PC-9 (cell line): Measurements from ENCODE around the gene HOXA9. TPM values are rescaled to one million over a fixed set of nuclear protein-coding genes. Genes with fewer than 3 reads are reported as not detected.

Source experiments
- BruUV-seq: library from RNA; stranded (reverse); fragments of 400-500 nt; replicated peaks from 2 replicates; lab custom pipeline; 2021; lab: Mats Ljungman, UMichigan
- CTCF ChIA-PET: fragments of 300-600 bp; sonication (Branson Sonifier 250); formaldehyde crosslinking; loops from one replicate; lab custom pipeline; 2022; ENCODE audit warnings: antibody characterized with exemption; lab: Charles Lee
- POLR2A ChIA-PET: fragments of 300-600 bp; sonication (Branson Sonifier 250); formaldehyde crosslinking; loops from one replicate; lab custom pipeline; 2022; ENCODE audit warnings: antibody characterized with exemption; ENCODE audit not compliant: unreplicated experiment; lab: Charles Lee
- DNase-seq, 2 experiments: peaks; one replicate each; pipeline versions ENCODE4 v3.0.0 to v3.0.0-alpha.2; 2015 to 2022; ENCODE audit warnings: mixed read lengths in 1 of 2
- H2AFZ ChIP-seq: fragments of 200-600 bp; sonication (generic); 2 replicates; pipeline ENCODE4 v1.8.1; 2017; ENCODE audit warnings: antibody characterized with exemption
- H3F3A ChIP-seq: fragments of 200-600 bp; sonication (generic); 2 replicates; pipeline ENCODE4 v1.8.1; 2017; ENCODE audit warnings: antibody characterized with exemption, mild to moderate bottlenecking, low read depth; ENCODE audit not compliant: insufficient read depth
- H3K27ac ChIP-seq: fragments of 200-600 bp; sonication (generic); 2 replicates; pipeline ENCODE4 v1.6.1; 2016; ENCODE audit warnings: mixed run types
- H3K27me3 ChIP-seq: fragments of 200-600 bp; sonication (generic); 2 replicates; pipeline ENCODE4 v1.6.1; 2016; ENCODE audit warnings: low read depth, mixed run types; ENCODE audit not compliant: insufficient read depth
- H3K36me3 ChIP-seq: fragments of 200-600 bp; sonication (generic); 2 replicates; pipeline ENCODE4 v1.6.1; 2016; ENCODE audit warnings: low read depth, mixed run types
- H3K4me1 ChIP-seq: fragments of 200-600 bp; sonication (generic); replicated peaks from 2 replicates; pipeline ENCODE4 v1.6.1; 2016; ENCODE audit warnings: mixed run types; ENCODE audit not compliant: insufficient read depth
- H3K4me2 ChIP-seq: fragments of 200-600 bp; sonication (generic); 2 replicates; pipeline ENCODE4 v1.6.1; 2017; ENCODE audit warnings: mixed run types
- H3K4me3 ChIP-seq: fragments of 200-600 bp; sonication (generic); 2 replicates; pipeline ENCODE4 v1.6.1; 2016; ENCODE audit warnings: mixed run types
- H3K79me2 ChIP-seq: fragments of 200-600 bp; sonication (generic); 2 replicates; pipeline ENCODE4 v1.6.1; 2017; ENCODE audit warnings: low read depth, mixed run types
- H3K9me2 ChIP-seq: fragments of 200-600 bp; sonication (generic); 2 replicates; pipeline ENCODE4 v1.8.1; 2017; ENCODE audit warnings: mild to moderate bottlenecking; ENCODE audit not compliant: insufficient read depth
- H3K9me3 ChIP-seq: fragments of 200-600 bp; sonication (generic); 2 replicates; pipeline ENCODE4 v1.8.1; 2016; ENCODE audit warnings: low read depth; ENCODE audit not compliant: insufficient read depth
- H4K20me1 ChIP-seq: fragments of 200-600 bp; sonication (generic); 2 replicates; pipeline ENCODE4 v1.8.1; 2017; ENCODE audit not compliant: insufficient read depth
- CTCF ChIP-seq: fragments of 200-600 bp; sonication (generic); conservative IDR thresholded peaks from 2 replicates; pipeline ENCODE4 v1.6.1; 2017; ENCODE audit warnings: mixed run types, antibody characterized with exemption, mild to moderate bottlenecking, moderate library complexity
- EZH2 ChIP-seq: fragments of 200-600 bp; sonication (generic); IDR thresholded peaks from 2 replicates; pipeline ENCODE4 v1.8.0; 2017; ENCODE audit warnings: antibody characterized with exemption, low read depth
- intact Hi-C: fragments of 100-400 bp; cut with micrococcal nuclease; formaldehyde crosslinking; loops from one replicate; pipeline ENCODE4 v1.10.0; 2022; ENCODE audit not compliant: unreplicated experiment
- total RNA-seq: library from RNA; stranded (reverse); gene quantifications from 2 replicates; pipeline ENCODE4 v1.2.3, GENCODE V29; 2021

The HOXA9 gene
- total RNA-seq, 1 experiment from 2014 or later, result 2.5 TPM

- Histone ChIP-seq H3F3A (peaks cover 26% of the 10 kb centered on the region), H3K4me2 (peak overlapping the region; percentile 94), H3K27me3 (no peaks in the 10 kb centered on the region), H4K20me1 (no peaks in the 10 kb centered on the region), H3K27ac (no peak overlapping the region), H3K9me3 (no peaks in the 10 kb centered on the region), H3K9me2 (no peaks in the 10 kb centered on the region), H3K4me3 (peak overlapping the region; percentile 86), H2AFZ (peak overlapping the region; percentile 100), H3K36me3 (no peaks in the 10 kb centered on the region), H3K79me2 (no peaks in the 10 kb centered on the region), H3K4me1 (peaks cover 12% of the 10 kb centered on the region)
- CTCF ChIA-PET, result interaction anchor here (0.6 to 0.8 kb wide), 2 partner anchors 14 to 133 kb away, joined by 3 read pairs; no protein-coding TSS in a partner anchor
- POLR2A ChIA-PET, result no interaction called here
- peak; percentile 52 to 54 for DNase-seq
- intact Hi-C loops, result loop anchor here (5.0 kb wide), 1 partner anchor 1292 kb away; no protein-coding TSS in a partner anchor
- TF ChIP-seq CTCF, result no peak
- TF ChIP-seq EZH2, result no peak
- BruUV-seq, result TSS peak; percentile 50
These were observed 19.1 kb upstream of the HOXA9 start for GRCh38 chr7:27184337-27185012.

GRCh38 chr7:27183682-27184336 is 18.5 kb upstream of the HOXA9 start:
- H3K9me2 ChIP-seq, result no peaks in the 10 kb centered on the region
- H4K20me1 ChIP-seq, result no peaks in the 10 kb centered on the region
- no peaks in the 10 kb centered on the region for H3K36me3 ChIP-seq
- peak overlapping the region; percentile 100 for H2AFZ ChIP-seq
- DNase-seq, result no peak
- H3K4me2 ChIP-seq, result peak overlapping the region; percentile 94
- BruUV-seq, result no TSS peak
- no peaks in the 10 kb centered on the region for H3K79me2 ChIP-seq
- H3K4me1 ChIP-seq, result peaks cover 12% of the 10 kb centered on the region
- H3K27me3 ChIP-seq, result no peaks in the 10 kb centered on the region
- peaks cover 26% of the 10 kb centered on the region for H3F3A ChIP-seq
- H3K9me3 ChIP-seq, result no peaks in the 10 kb centered on the region
- H3K4me3 ChIP-seq, result peak overlapping the region; percentile 86
- intact Hi-C loops, result loop anchor here (5.0 kb wide), 1 partner anchor 1292 kb away; no protein-coding TSS in a partner anchor
- TF ChIP-seq EZH2, result no peak
- no peak for TF ChIP-seq CTCF
- ChIA-PET POLR2A (interaction anchor here (0.7 kb wide), 1 partner anchor 262 kb away, joined by 6 read pairs; no protein-coding TSS in a partner anchor), CTCF (interaction anchor here (0.6 kb wide), 1 partner anchor 537 kb away, joined by 3 read pairs; no protein-coding TSS in a partner anchor)
- no peak overlapping the region for H3K27ac ChIP-seq

- ChIA-PET CTCF (interaction anchor here (0.6 kb wide), 1 partner anchor 536 kb away, joined by 3 read pairs; no protein-coding TSS in a partner anchor), POLR2A (interaction anchor here (0.7 kb wide), 1 partner anchor 262 kb away, joined by 6 read pairs; no protein-coding TSS in a partner anchor)
- BruUV-seq, result no TSS peak
- Histone ChIP-seq H4K20me1 (no peaks in the 10 kb centered on the region), H3F3A (peaks cover 34% of the 10 kb centered on the region), H3K27me3 (no peaks in the 10 kb centered on the region), H3K9me3 (no peaks in the 10 kb centered on the region), H3K27ac (no peak overlapping the region), H2AFZ (peak overlapping the region; percentile 100), H3K4me2 (peak overlapping the region; percentile 94), H3K36me3 (no peaks in the 10 kb centered on the region), H3K4me1 (peaks cover 12% of the 10 kb centered on the region), H3K4me3 (peak overlapping the region; percentile 86), H3K9me2 (no peaks in the 10 kb centered on the region), H3K79me2 (no peaks in the 10 kb centered on the region)
- intact Hi-C loops, result loop anchor here (5.0 kb wide), 1 partner anchor 1291 kb away; no protein-coding TSS in a partner anchor
- DNase-seq, result no peak
- TF ChIP-seq EZH2, result no peak
- no peak for TF ChIP-seq CTCF
These were observed 17.7 kb upstream of the HOXA9 start for GRCh38 chr7:27182861-27183681.
